ENCODE measurements around the gene LSM3.

GRCh38 chr3:14242490-14243311 is 64.1 kb downstream of the LSM3 start:
- TF ChIP-seq POLR2A (IDR thresholded peaks at IDR 0.05; ENCODE audit: low read length) = no peak
- TF ChIP-seq GATA1 (IDR thresholded peaks at IDR 0.05; ENCODE audit: low read depth, low read length) = no peak

Measured in erythroblast (primary cell).